Hepatocyte (in vitro differentiated cells): ENCODE data around the gene CDKL5.

Experiments
- CTCF ChIP-seq: fragments of 200-600 bp; sonication (generic); IDR thresholded peaks from 2 replicates; pipeline ENCODE4 v1.5.1; 2016; ENCODE audit warnings: antibody characterized with exemption, mild to moderate bottlenecking; ENCODE audit not compliant: poor library complexity
- EZH2 ChIP-seq: fragments of 200-600 bp; sonication (generic); IDR thresholded peaks from 2 replicates; pipeline ENCODE4 v1.6.1; 2016; ENCODE audit warnings: antibody characterized with exemption, mild to moderate bottlenecking, borderline replicate concordance

GRCh38 chrX:18652636-18653035, 227.2 kb downstream of the CDKL5 start:
- TF ChIP-seq CTCF (no peak), EZH2 (no peak)
